GM06990 (cell line): ENCODE results near the gene MORN3.
"Not testable (repeated sequence)": the region's sequence is repeated elsewhere in the genome, so short reads cannot be mapped to it uniquely, and the experiment has no call there.

ENCODE experiments used
- DNase-seq: peaks from one replicate; pipeline ENCODE4 v3.0.0-alpha.2; 2011; ENCODE audit not compliant: insufficient read length; ENCODE audit errors: extremely low read depth
- H3K27me3 ChIP-seq: replicated peaks from 2 replicates; pipeline ENCODE4 v1.6.0; 2011; ENCODE audit warnings: low read length; ENCODE audit not compliant: control insufficient read depth, insufficient read depth
- H3K36me3 ChIP-seq: 2 replicates; pipeline ENCODE4 v1.5.1; 2011; ENCODE audit warnings: low read length; ENCODE audit not compliant: control insufficient read depth, insufficient read depth
- H3K4me3 ChIP-seq: replicated peaks from 2 replicates; pipeline ENCODE4 v1.5.1; 2011; ENCODE audit warnings: low read depth, mild to moderate bottlenecking, control low read depth, low read length
- TF ChIP-seq, protein P1 (sequence below): IDR thresholded peaks from 2 replicates; pipeline ENCODE4 v1.5.1; 2011; ENCODE audit warnings: low read length, control low read depth, mild to moderate bottlenecking, inconsistent platforms; ENCODE audit not compliant: insufficient read depth, poor library complexity, severe bottlenecking

MORN3 gene

DNA sequence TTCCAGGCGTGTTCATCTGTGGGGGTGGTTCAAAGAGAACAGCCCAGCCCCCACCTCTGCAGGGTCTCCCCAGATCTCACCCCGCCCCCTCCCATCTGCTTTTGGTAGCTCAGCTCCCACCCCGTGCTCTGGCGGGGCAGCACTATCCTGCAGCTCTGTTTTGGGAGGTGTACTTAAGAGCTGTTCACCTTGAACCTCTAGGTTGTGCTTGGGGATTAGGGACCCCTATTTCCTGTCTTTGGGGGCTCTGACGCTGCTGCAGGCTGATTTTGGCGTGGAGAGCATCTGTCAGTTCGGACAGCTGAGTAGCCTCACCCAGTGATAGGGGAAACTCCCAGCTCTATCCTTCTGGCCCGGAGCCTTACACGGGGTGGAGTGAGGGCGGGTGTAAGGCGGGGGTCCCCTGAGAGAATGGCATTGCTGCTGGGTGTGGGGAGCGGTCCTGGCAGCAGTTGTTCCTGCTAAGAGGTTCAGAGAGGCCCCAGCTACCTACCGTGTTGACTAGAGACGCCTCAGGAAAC is 43.9 kb upstream of the MORN3 start:
- H3K36me3 ChIP-seq: peaks cover 2% of the 10 kb centered on the region; the same call in 1 of the 2 replicates
- TF ChIP-seq, protein P1, sequence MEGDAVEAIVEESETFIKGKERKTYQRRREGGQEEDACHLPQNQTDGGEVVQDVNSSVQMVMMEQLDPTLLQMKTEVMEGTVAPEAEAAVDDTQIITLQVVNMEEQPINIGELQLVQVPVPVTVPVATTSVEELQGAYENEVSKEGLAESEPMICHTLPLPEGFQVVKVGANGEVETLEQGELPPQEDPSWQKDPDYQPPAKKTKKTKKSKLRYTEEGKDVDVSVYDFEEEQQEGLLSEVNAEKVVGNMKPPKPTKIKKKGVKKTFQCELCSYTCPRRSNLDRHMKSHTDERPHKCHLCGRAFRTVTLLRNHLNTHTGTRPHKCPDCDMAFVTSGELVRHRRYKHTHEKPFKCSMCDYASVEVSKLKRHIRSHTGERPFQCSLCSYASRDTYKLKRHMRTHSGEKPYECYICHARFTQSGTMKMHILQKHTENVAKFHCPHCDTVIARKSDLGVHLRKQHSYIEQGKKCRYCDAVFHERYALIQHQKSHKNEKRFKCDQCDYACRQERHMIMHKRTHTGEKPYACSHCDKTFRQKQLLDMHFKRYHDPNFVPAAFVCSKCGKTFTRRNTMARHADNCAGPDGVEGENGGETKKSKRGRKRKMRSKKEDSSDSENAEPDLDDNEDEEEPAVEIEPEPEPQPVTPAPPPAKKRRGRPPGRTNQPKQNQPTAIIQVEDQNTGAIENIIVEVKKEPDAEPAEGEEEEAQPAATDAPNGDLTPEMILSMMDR: no peak
- no peak for DNase-seq
- H3K27me3 ChIP-seq: no peaks in the 10 kb centered on the region
- H3K4me3 ChIP-seq: peak overlapping the region; percentile 91

DNA sequence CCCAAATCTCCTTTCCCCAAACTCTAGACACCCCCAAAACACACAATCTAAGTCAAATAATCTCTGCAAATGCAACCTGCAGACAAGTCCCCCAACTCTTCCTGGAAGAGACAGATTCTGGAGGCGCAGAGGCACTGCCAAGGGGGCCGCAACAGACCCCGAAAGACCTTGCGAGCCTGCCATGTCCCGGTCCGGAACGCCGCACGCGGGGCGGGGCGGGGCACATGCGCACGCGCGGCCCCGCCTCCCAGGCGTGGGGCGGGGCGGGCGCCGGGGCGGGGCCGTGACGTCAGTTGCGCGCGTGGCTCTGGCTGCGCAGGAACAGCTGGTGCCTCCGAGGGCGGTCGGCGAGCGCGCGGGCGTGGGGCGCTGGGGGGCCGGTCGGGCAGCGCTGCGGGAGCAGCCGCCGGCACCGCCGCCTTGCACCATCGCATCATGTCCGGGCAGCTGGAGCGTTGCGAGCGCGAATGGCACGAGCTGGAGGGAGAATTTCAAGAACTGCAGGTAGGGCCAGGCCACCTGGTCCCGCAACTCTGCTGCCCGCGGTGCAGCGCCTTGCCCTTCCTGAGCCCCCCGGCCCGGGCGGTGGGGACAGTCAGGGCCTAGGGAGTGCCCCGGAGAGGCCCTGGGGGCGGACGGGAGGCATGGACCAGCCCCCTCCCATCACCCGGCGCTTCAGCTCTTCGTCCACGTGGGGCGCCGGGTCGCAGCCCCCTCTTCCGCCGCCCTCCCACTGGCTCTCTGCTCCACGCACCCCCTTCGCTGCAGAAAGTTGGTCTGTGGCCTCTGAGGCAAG is 43.2 kb upstream of the MORN3 start, which contains the start of gene TMEM120B:
Gene TMEM120B (plus strand): TSS at position 292 of the 796 bp plus-strand sequence. CDS start 144 bp downstream, at position 436.
- Histone ChIP-seq H3K27me3 (no peaks in the 10 kb centered on the region), H3K4me3 (peak within 1 kb of the TSS; percentile 91), H3K36me3 (peaks cover 2% of the 10 kb centered on the region; the same call in 1 of the 2 replicates)
- DNase-seq: peak; percentile 86
- TF ChIP-seq, protein P1: peak; percentile 28

DNA sequence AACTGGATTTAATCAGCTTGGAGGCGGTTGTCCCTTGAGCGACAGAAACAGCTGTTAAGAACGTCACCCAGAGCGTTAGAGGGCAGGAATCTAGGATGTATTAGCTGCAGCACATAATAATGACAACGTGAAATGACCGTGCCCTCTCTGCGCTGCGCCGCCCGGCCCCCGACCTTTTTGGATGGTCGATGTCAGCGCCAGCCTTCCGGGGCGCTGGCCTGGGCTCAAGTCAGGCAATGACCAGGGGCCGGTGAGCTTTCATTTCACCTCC is 42.7 kb upstream of the MORN3 start:
- no peaks in the 10 kb centered on the region for H3K27me3 ChIP-seq
- DNase-seq: no peak

DNA sequence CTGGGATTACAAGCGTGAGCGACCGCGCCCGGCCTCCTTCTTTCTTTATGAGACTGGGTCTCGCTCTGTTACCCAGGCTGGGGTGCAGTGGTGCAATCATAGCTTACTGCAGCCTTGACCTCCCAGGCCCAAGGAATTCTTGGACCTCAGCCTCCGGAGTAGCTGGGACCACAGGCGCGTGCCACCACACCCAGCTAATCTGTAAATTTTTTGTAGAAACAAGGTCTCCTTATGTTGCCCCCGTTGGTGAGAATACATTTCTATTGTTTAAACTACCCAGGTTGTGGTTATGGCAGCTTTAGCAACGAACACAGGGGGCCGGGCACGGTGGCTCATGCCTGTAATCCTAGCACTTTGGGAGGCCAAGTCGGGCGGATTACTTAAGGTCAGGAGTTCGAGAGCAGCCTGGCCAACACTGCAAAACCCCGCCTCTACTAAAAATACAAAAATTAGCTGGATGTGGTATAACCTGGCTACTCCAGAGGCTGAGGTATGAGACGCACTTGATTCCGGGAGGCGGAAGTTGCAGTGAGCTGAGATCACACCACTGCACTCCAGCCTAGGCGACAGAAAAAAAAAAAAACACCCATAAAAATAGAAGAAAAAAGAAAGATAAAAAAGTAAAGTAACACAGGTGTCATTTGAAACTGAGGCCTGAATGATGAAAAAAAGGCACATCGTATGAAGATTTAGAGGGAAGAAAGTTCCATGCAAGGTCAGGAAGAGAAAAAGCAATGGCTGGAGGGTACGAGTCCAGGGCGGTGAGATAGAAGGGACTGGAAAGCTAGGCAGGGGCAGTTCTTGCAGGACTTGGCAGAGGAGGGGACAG is 42.1 kb upstream of the MORN3 start:
- Histone ChIP-seq H3K36me3 (no peaks in the 10 kb centered on the region), H3K27me3 (no peaks in the 10 kb centered on the region), H3K4me3 (peak overlapping the region; percentile 91)
- no peak for DNase-seq
- TF ChIP-seq, protein P1: no peak

More for the DNA sequence above, 42.7 kb upstream of the MORN3 start:
- TF ChIP-seq, protein P1: no peak
- Histone ChIP-seq H3K36me3 (peaks cover 2% of the 10 kb centered on the region; the same call in 1 of the 2 replicates), H3K4me3 (peak overlapping the region; percentile 91)

DNA sequence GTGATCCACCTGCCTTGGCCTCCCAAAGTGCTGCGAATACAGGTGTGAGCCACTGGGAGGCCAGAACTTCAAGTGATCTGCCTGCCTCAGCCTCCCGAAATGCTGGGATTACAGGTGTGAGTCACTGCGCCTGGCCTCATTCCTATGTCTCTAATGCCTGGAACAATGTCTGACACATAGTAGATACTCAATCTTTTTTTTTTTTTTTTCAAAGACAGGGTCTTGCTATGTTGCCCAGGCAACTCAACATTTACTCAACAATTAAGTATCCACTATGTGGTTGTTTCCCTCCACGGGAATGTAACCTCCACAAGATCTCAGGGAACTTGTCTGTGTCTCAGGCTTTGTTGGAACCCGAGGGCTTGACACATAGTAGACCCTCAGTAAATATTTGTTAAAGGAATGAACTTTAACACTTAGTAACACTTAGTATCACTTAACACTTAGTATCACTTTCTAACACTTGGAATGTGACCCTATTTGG is 40.1 kb upstream of the MORN3 start:
- H3K4me3 ChIP-seq: no peak overlapping the region
- TF ChIP-seq, protein P1: no peak
- H3K27me3 ChIP-seq: no peaks in the 10 kb centered on the region
- DNase-seq: no peak
- H3K36me3 ChIP-seq: no peaks in the 10 kb centered on the region

DNA sequence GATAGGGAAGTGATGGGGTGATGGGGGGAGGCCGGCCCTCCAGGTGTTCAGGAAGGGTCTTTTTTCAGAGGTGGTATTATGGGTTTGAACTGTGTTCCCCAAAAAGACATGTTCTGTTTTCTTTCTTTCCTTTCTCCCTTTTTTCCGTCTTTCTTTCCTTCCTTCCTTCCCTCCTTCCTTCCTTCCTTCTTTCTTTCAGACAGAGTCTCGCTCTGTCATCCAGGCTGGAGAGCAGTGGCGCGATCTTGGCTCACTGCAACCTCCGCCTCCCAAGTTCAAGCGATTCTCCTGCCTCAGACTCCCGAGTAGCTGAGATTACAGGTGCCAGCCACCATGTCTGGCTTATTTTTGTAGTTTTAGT is 39.6 kb upstream of the MORN3 start:
- not testable (repeated sequence) for DNase-seq, H3K4me3 ChIP-seq, H3K36me3 ChIP-seq, H3K27me3 ChIP-seq
